ENCODE results near the gene TMEM154.

TMEM154 gene

DNA sequence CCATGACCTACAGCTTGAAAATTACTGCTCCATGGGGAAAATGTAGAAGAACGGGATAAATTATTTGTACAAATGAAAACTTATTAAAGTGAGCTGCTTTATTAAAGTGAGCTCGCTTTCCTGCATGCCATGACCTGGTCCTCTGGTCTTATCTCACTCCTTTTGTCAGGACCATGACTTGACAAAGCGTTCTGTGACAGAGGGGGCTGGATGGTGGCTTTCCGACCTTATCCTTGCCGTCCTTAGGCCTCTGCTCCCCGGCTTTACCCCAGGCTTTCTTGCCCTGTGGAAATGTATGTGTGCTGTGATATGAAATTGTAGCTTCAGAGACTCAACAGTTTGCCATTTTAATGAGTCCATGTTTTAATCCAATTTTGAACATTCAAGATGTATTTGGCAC is 99.9 kb downstream of the TMEM154 start:
- TF ChIP-seq, protein P1, sequence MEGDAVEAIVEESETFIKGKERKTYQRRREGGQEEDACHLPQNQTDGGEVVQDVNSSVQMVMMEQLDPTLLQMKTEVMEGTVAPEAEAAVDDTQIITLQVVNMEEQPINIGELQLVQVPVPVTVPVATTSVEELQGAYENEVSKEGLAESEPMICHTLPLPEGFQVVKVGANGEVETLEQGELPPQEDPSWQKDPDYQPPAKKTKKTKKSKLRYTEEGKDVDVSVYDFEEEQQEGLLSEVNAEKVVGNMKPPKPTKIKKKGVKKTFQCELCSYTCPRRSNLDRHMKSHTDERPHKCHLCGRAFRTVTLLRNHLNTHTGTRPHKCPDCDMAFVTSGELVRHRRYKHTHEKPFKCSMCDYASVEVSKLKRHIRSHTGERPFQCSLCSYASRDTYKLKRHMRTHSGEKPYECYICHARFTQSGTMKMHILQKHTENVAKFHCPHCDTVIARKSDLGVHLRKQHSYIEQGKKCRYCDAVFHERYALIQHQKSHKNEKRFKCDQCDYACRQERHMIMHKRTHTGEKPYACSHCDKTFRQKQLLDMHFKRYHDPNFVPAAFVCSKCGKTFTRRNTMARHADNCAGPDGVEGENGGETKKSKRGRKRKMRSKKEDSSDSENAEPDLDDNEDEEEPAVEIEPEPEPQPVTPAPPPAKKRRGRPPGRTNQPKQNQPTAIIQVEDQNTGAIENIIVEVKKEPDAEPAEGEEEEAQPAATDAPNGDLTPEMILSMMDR (IDR thresholded peaks at IDR 0.05; ENCODE audit: low read depth, low read length, missing control alignments) = no peak
- H3K4me3 ChIP-seq (ENCODE audit: low read depth, low read length) = no peak overlapping the region
- DNase-seq (ENCODE audit: low read depth) = no peak

DNA sequence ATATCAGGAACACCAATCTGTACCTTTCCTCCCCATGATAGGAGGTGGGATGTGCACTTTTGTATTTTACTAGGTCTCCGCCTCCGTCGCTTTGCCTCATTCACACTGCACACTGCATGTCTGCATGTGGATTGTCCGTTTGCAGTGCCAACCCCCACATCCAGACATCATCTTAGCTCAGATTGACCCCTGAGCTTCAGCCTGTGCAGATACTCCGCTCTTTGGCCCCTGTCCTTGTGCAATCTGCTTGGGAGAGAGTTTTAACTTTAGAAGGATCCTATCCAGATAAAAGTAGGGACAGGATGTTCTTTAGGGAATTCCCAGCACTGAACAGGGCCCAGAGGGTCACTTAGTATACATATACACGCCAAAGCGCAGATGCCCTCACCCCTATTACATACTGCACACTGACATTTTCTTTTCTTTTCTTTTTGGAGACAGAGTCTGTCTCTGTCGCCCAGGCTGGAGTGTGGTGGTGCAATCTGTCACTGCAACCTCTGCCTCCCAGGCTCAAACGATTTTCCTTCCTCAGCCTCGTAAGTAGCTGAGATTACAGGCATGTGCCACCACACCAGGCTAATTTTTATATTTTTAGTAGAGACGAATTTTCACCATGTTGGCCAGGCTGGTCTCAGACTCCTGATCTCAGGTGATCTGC is 100.6 kb downstream of the TMEM154 start:
- H3K4me3 ChIP-seq (ENCODE audit: low read depth, low read length) = no peak overlapping the region
- DNase-seq (ENCODE audit: low read depth) = no peak
- TF ChIP-seq, protein P1 (IDR thresholded peaks at IDR 0.05; ENCODE audit: low read depth, low read length, missing control alignments) = no peak

DNA sequence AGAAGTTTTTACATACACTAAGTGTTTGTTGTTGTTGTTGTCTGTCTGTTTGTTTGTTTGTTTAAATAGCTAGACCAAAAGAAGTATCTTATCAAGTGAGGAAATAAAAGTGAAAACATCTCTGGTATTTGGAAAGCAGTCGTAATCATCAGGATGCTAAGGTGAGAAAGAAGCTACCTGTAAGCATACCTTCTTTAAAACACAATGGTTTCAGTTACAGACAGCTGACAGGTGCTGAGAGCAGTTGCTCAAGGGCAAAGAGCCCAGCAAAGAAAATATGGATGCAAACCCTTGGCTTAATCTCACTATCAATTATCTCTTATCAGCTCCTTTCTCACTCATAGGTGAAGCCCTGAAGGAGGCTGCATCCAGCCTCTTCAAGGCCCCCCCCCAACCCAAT is 101.1 kb downstream of the TMEM154 start:
- TF ChIP-seq, protein P1 (IDR thresholded peaks at IDR 0.05; ENCODE audit: low read depth, low read length, missing control alignments) = no peak
- DNase-seq (ENCODE audit: low read depth) = no peak
- no peak overlapping the region for H3K4me3 ChIP-seq (ENCODE audit: low read depth, low read length)

DNA sequence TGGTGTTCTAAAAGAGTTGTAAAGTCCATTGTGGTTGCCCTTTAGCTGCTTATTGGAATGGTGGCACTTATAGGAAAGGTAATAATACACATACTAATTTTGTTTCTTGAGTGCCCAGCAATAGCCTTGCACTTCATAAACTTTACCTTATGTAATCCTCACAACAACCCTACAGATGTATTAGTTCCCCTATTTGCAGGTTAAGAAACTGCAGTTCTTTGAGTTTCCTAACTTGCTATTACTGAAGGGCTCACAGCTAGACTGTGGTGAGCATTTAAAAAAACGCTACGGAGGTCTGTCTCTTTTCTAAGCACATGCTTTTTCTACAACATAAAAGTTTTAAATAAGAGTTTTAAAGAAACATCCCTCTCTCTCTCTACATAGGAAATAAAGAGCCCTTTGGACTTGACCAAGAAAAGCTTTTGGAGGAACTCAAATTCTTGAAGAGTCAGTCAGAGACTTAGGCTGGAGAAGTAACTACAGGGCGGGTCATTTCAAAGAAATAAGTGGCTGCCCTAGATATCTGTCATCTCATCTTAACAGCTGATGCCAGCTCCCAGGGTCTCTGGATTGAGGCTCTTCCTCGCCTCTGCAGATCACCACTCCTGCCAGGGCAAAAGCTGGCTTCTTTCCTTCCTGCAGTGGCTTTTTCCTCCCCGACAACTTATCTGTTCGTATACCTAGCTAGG is 101.9 kb downstream of the TMEM154 start:
- DNase-seq (ENCODE audit: low read depth) = no peak
- no peak overlapping the region for H3K4me3 ChIP-seq (ENCODE audit: low read depth, low read length)
- TF ChIP-seq, protein P1 (IDR thresholded peaks at IDR 0.05; ENCODE audit: low read depth, low read length, missing control alignments) = no peak

DNA sequence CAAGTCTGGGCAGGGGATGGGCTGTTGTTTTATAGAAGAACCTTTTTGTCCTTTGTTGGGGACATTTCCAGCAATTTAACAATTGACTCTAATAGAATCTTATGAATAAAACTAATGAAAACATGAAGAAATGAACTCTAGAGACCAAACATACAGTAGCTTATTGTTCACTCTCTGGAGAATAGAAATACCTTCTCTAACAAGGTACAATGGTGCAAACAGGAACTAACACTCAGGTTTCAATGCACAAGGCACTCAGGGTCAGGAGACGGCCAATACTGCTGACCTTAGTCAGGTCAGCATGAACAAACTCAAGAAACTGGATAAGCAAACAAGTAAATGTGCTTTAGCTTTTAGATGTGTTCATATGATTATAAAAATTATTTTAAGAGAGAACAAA is 104.3 kb downstream of the TMEM154 start:
- TF ChIP-seq, protein P1 (IDR thresholded peaks at IDR 0.05; ENCODE audit: low read depth, low read length, missing control alignments) = no peak
- DNase-seq (ENCODE audit: low read depth) = no peak

DNA sequence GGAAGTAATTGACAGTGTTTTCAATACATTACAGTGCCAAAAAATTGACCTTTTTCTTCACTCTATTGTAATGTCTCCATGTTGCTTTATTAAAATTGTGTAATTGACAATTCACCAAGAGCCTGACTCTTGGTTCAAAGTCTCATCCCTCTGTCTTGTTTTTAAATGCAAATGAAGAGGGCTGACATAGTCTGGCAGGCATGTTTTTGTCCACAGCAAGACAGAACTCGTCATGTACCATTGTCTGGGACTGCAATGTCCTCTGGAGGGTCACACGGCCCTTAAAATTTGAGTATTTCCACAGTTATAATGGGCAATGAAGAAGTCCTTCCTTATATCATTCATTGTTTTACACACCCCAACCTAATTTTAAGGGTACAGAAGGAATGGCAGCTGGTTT is 105.9 kb downstream of the TMEM154 start:
- no peak overlapping the region for H3K4me3 ChIP-seq (ENCODE audit: low read depth, low read length)
- no peak for DNase-seq (ENCODE audit: low read depth)
- TF ChIP-seq, protein P1 (IDR thresholded peaks at IDR 0.05; ENCODE audit: low read depth, low read length, missing control alignments) = no peak

More for the DNA sequence above, 104.3 kb downstream of the TMEM154 start:
- H3K4me3 ChIP-seq (ENCODE audit: low read depth, low read length) = no peak overlapping the region
